CD1c-positive myeloid dendritic cell (primary cell): ENCODE results near the gene CAMTA1.

Experiments
- DNase-seq: peaks from one replicate; pipeline ENCODE4 v3.0.0-alpha.2; 2016; ENCODE audit errors: extremely low spot score

The CAMTA1 gene

DNA sequence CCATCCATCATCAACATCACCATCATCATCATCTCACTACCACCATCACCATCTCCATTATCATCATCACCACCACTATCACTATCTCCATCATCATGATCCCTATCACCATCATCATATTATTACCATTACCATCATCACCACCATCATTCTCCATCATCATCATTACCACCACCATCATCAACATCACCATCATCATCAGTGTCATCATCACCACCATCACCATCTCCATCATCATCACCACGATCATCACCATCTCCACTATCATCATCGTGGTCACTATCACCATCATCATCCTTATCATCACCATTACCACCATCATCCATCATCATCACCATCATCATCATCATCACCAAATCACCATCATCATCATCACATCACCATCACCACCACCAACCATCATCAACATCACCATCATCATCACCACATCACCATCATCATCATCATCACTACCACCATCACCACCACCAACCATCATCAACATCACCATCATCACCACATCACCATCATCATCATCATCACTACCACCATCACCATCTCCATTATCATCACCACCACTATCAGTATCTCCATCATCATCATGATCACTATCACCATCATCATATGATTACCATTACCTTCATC, 783.8 kb downstream of the CAMTA1 start:
- no peak for DNase-seq

GRCh38 chr1:7570311-7570710, 785.1 kb downstream of the CAMTA1 start:
- DNase-seq = no peak

DNA sequence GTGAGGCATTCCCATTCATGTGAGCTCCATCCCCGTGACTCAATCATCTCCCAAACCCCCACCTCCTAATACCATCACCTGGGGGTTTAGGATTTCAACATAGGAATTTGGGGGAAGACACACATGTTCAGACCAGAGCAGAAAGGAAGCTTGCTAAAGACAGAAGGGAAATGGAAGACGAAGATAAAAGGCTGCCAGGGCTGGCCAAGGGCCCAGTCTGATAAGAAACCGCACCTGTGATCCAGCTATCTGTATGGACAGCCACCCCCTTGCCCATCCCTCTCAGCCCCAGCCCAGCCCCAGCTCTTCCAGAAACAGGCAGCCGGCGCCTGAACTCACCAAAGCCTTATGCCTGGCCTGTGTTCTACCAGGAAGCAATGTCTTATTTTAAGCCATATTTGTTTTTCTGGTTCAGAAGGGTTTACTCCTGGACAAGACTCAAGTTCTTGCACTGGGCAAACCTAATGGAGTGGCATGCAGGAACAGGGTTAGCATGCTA, 787.4 kb downstream of the CAMTA1 start:
- no peak for DNase-seq

DNA sequence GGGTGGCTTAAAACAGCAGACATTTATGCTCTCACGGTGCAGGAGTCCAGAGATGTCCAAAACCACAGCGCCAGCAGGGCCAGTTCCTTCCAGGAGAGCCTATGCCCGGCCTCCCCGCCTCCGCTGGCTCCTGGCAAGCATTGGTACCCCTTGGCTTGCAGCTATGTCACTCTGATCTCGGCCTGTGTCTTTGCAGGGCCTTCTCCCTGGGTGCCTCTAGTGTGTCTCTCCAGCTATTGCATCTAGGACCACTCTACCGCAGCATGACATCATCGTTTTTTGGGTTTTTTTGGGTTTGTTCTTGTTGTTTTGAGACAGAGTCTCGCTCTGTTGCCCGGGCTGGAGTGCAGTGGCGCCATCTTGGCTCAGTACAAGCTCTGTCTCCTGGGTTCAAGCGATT, 788.2 kb downstream of the CAMTA1 start:
- DNase-seq = no peak

GRCh38 chr1:7574121-7575040, 789.1 kb downstream of the CAMTA1 start:
- no peak for DNase-seq

- DNase-seq = no peak
Observed at GRCh38 chr1:7575041-7575400, 789.8 kb downstream of the CAMTA1 start.

- DNase-seq = no peak
Observed at GRCh38 chr1:7576946-7577657, 791.8 kb downstream of the CAMTA1 start.

- DNase-seq = no peak
Observed at GRCh38 chr1:7578206-7578605, 793.0 kb downstream of the CAMTA1 start.

- DNase-seq = no peak
Observed at GRCh38 chr1:7579016-7579415, 793.8 kb downstream of the CAMTA1 start.

DNA sequence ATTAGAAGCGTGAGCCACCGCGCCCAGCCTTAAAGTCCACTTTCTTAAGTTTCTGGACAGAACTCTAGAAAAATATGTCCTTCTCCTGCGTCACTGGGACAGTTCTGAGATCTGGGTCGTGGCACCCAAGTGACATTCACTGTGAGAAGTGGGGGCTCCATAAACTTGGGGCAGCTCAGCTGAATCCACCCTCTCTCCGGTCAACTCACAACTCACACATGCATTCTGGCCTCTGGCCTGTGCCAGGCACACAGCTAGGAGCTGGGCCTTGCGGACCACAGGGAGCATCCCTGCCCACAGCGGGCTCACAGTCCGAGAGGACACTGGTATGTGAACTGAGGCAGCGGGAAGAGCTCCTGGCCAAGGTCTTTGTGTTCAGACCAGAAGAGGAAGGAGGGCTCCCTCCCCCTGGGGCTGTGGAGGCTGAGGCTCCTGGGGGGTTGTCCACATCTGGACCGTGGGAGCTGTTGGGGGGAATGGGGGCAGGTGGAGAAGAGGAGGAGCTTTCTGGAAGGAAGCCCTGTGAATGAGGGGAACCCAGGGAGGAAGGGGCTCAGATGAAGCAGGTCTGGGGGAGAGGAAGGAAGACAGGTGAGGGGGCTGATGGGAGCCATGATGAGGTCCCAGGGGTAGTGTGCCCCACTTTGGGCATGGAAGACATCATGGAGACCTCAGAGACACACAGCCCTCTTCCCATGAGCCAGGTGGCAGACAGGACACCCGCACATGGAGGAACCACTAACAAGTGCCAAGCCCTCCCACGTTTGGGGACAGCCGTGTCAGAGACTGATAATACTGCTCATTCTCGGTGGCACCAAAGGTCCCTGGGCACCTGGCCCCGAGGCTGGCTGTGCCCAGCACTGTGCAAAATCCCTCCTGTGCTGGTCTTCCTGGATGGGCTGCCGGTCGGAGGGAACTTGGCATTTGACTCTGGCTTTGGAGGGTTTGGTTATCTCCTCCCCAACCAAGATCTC, 794.9 kb downstream of the CAMTA1 start:
- no peak for DNase-seq

GRCh38 chr1:7580923-7581753, 795.9 kb downstream of the CAMTA1 start:
- no peak for DNase-seq

- no peak for DNase-seq
Observed at GRCh38 chr1:7581754-7582459, 796.7 kb downstream of the CAMTA1 start.

- no peak for DNase-seq
Observed at GRCh38 chr1:7582460-7582972, 797.3 kb downstream of the CAMTA1 start.

- no peak for DNase-seq
Observed at GRCh38 chr1:7583291-7584096, 798.2 kb downstream of the CAMTA1 start.

GRCh38 chr1:7584157-7584556, 798.9 kb downstream of the CAMTA1 start:
- DNase-seq = no peak

- no peak for DNase-seq
Observed at GRCh38 chr1:7584643-7585042, 799.4 kb downstream of the CAMTA1 start.

- DNase-seq = no peak
Observed at GRCh38 chr1:7585216-7585907, 800.1 kb downstream of the CAMTA1 start.
